HG03571 (cell line): ENCODE data around the gene POLR2L.
A peak's percentile ranks its signal among the peaks of the same experiment; 100 is the strongest.

Experiments used
- ATAC-seq: cut with Tn5 transposase; IDR thresholded peaks from one replicate; pipeline ENCODE4 v1.9.1; 2021; ENCODE audit not compliant: unreplicated experiment

POLR2L gene

DNA sequence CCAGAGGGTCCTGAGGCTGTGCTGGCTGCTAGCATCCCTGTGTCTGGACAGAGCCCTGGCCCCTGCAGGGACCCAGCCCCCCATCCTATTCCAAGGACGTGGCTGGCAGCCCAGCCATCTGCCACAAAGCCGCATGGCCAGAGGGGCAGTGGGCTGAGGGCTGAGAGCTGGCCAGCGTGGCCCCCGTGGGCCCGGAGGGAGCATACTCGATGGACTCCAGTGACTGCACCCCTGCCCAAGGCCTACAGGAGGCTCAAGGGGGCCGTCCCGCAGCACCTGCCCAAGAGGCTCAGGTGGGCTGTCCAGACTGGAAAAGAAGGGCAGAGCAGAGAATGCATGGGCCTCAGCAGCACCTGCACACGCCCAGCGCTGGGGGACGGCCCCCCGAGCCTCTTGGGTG lies 13.5 kb upstream of the POLR2L start:
- no peak for ATAC-seq

DNA sequence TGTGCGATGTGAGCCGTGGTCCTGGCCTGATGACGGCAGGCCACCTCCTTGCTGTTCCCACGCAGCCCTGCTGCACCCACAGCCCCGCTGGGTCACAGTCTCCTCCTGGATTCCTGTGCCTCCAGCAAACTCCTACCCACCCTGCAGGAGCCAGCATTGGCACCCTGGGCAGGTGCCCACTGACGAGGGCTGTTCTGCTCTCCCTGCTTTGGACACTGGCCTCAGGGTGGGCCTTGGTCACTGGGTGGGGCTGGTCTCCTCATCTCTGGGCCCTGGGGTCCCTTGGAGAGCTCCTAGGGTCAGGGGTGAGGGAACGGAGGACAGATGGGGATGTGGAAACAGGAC lies 13.0 kb upstream of the POLR2L start:
- no peak for ATAC-seq

DNA sequence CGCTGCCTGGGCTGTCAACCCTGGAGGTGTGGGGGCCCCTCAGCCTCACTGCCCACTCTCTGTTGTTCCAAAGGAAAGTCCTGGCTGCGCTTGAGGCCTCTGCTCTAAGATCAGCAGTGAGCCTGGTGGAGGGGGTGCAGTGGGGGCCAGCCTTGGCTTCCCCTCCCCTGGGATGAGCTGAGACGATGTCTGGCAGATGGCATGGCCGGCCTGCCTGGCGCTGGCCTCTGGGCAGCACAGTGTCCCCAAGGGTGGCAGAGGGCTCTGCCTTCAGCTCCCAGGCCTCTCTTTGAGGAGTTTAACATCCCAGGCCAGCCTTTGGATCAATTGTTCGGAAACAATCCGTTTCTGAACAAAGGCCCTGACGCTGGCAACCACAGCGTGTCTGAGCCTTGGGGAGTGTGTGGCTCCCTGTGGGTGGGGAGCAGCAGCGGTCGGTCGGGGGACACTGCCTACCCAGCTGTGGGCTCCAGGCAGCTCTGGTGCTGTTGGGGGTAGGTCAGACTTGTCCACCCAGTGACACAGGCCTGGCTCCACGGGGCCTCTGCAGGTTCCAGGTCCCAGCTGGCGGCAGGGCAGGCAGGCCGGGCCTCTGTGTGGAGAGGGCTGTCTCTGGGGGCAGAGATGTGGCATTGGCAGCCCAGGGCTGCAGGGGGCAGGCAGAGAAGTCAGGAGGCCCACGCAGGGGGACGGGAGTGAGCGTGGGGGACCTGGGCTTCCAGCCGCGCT lies 12.4 kb upstream of the POLR2L start:
- ATAC-seq, result no peak

DNA sequence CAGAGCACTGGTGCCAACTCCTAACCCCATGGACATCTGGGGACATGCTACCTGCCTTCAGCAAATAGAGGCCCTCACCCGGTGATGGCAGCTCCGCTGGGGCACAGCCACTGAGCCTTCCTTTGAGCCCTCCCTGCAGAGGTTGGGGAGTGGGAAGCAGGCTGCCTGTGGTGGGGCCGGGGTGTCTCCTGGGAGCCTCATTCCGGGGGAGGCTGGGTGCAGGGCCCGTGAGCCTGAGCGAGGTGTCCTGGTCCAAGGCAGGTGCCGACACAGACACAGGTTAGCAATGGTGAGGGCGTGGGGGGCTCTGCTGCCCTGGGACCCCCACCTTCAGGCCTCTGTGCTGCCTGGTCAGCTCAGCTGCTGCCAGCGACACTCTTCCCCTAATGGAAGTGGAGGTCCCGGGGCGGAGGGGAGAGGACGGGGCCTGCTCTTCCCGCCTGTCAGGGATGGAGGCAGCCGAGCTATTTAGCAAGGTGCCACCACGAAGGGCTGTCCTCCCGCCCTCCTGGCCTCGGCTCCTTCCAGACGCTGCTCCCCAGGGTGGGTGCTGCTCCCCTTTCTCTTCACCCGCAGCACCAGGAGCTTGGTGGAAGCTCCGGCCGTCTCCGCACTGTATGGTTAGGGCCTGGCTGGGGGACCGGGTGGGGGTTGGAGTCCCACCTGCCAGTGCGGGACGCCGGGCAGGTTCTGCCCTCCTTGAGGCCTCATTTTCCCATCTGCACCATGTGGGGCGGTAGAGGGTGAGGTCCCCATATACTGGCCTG lies 11.5 kb upstream of the POLR2L start:
- no peak for ATAC-seq

DNA sequence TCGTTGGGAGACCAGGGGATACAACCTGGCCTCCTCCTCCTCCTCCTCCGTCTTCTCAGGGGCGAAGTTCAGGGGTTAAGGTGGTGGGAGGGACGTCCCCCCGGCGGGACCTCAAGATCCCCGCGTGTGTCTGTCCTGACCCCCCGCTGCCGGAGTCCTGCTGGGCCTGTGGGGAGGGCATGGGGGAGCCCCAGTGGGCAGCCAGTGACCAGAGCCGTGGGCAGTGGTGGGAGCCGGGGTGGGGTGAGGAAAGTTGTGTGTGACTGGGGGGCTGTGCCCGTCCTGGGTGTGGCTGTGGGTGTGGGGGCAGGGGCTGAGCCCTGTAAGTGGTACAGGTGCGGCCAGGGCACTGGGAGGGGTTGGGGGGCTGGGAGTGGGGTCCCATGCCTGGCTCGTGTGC lies 10.4 kb upstream of the POLR2L start:
- no peak for ATAC-seq

DNA sequence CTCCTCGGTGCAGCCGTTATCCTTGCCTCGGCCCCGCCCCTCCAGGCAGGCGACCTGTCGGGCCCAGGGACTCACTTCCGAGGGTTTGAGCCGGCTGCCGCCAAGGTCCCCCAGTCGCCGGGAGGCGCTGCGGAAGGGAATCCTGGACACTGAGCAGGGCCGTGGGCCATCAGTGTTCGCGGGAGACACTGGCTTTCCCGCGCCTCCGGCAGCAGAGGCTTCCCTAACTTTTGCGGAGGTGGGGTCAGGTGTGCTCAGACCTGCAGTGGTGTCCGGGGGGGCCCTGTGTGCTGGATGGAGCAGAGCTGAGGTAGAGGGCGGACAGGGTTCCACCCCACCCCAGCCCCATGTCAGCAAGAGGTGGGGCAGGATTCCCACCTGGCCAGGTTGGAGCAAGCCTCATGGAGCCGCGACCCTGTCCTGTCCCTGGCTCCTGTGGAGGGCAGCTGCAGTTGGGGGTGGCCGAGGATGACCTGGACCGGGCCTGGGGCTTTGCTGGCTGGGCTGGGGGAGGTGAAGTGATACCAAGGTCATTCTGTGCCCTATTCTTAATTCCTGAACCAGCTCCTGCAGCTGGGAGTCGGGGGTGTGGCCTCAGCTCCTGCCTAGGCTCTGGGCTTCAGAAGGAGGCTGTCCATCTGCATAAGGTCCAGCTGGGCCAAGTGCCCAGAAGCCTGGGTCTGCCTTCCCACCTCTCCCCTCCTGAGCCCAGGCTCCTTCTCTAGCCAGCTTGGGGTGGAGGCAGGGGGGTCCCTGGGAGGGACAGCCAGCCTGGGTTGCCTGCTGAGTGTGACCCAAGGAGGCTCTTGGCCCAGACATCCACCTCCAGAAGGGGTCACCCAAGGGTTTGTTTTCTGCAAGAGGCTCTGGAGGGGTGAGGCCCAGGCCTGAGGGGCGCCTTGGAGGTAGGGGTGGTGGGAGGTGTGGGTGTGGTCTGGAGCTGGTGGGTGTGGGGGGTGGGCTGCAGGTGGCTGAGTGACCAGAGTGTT lies 8.7 kb upstream of the POLR2L start:
- ATAC-seq, result no peak

DNA sequence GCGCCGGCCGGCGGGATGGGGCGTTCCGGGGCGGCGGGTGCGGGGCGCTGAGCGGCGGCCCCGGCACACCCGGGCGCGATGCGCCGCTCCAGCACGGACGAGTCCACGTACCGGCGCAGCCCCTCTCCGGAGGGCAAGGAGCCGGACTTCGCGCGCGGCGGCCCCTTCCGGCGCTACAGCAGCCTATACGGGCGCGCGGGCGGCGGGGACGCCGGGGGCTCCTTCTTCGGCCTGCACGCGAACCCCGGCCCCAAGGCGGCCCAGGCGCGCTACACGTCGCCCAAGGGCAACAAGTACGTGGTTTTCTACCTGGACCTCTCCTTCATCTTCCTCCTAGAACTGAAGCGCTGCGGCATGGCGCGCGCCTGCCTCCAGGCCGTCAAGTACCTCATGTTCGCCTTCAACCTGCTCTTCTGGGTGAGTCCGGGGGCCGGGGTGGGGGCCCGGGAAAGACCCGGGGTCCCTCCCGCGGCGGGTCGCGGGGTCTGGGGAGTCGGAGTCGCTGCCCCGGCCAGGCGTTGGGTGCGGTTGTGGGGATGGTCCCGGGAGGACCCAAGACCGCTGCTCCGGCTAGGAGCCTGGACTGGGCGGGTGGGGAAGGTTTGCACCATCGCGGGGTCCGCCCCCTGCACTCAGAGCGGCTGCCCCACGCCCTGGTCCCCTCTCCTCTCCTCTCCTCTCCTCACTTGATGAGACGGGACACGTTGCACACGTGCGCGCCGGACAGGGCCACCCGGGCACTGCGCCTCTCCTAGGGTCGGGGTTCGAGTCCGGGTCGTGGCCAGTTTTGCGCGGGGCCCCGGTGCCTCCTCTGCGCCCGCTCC lies 7.8 kb upstream of the POLR2L start:
- no peak for ATAC-seq

DNA sequence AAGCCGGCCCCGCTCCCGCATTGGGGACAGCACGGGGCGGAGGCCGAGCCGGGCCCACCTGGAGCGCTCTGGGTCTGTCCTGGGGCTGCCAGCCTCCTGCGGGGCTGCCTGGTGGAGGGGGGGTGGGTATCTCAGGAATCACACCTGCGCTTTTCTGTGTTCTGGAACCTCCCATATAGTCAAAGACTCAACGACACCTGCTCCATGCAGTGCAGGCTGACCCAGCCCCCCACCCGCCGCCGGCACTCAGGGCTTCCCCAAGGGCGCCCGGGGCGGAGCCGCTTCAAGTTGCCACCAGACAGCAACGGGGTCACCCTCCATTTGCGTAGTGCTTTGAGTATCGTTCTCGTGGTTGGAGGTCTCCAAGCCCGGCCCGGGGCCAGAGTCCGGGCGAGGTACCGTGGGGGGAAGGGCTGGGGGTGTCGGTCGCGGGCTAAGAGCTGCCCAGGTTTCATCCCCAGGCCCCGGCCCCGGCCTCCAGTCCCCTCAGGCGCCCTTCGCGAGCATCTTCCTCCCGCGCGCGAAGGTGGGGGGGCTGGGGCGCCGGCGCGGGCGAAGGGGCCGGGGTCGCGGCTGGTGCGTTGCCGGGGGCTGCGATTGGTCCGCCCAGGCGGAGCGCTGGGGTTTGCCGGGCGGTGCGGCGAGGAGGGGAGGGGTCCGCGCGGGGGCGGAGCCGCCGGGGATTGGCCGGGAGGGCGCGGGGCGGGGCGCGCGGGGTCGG lies 6.9 kb upstream of the POLR2L start:
- no peak for ATAC-seq

DNA sequence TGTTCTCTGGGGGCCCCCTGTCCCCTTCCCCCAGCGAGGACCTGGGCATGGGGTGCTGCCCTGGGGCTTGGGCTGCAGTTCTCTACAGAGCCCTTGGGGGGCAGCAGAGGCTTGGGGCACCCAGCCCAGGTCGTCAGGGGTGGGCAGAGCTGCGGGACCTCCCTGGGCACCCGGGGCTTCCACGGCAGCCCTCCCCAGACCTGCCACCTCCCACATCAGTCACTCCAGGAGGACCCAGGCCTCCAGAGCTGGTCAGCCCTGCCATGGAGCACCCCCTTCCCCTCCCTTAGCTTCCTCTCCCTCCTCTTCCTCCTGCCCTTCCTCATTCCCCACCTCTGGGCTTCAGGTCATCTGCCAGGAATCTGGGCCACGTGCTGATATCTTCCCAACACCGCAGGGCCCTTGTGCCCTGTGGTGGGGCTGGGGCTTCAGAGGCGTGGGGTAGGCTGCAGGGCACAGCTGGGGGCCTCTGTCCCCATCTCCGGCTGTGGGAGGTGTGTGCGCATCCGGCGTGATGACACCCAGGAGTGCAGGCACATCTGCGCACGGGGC lies 6.1 kb upstream of the POLR2L start:
- ATAC-seq, result no peak

DNA sequence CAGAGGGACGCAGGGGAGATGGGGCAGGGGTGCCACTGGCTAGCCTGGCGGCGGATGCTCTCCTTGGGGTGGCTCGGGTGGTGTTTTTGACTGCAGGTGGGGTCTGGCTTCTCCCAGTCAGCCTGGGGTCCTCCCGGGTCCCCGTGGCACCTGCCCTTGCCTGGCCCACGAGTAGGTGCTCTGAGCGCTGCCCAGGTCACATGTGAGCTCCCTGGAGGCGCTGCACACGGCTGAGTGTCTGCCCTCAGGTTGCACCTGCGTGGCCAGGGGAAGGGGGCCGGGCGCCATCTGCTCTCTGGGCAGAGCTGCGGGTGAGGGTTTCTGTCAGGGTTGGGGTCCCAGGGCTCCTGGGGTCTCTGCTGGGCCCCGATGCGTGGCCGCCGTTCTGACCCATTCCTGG lies 5.5 kb upstream of the POLR2L start:
- ATAC-seq, result no peak

DNA sequence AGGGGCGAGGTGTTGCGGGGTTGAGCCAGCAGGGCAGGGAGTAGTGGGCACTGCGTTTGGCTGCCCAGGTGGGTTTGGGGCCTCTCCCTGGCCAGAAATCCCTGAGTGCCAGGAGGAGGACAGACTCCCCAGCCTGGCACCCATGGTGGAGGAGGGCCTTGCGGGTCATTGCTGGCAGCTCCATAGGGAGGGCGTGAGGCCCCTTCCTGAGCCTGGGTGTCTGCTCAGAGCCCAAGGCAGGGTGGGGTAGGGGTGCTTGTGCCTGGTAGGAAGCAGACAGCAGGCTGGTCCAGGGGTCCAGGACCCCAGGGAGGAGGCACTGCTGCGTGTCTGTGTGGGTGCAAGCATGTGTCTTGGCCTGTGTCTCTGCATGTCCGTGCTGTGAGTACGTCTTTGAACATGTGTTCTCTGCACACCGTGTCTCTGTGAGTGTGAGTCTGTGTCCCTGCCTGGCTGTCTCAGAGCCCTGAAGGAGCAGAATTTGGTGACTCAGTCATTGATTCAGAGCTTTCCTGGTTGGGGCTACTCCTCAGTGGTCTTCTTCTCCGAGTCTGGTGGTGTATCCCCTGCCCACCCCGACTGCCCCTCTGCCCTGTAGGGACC lies 4.3 kb upstream of the POLR2L start:
- no peak for ATAC-seq

DNA sequence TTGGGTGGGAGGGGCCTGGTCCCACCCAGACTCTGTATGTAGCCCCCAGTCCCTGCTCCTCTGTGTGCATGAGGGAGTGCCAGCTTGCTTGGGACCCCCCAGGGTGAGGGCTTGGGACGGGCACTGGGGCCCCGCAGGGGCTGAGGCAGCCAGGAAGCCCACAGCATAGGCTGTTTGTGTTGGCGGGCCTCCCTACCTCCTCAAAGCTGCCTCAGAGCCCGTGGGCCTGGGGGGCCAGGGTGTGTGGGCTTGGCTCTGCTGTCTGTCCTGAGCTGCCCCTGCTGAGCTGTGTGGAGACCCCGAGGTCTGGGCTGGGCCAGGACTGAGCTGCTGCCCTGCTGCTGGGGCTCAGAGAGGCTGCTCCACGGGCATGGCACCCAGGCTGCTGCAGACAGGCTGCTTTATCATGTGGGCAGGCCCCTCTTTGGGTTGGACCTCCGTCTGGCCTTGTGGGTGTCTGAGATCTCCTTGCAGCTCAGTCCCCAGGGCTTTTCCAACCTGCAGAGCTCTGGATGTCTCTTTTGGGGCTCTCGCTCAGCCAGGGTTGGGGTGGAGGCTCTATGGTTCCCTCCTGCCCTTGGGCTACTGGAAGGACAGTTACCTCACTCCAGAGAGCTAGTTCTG lies 3.7 kb upstream of the POLR2L start:
- ATAC-seq, result no peak

DNA sequence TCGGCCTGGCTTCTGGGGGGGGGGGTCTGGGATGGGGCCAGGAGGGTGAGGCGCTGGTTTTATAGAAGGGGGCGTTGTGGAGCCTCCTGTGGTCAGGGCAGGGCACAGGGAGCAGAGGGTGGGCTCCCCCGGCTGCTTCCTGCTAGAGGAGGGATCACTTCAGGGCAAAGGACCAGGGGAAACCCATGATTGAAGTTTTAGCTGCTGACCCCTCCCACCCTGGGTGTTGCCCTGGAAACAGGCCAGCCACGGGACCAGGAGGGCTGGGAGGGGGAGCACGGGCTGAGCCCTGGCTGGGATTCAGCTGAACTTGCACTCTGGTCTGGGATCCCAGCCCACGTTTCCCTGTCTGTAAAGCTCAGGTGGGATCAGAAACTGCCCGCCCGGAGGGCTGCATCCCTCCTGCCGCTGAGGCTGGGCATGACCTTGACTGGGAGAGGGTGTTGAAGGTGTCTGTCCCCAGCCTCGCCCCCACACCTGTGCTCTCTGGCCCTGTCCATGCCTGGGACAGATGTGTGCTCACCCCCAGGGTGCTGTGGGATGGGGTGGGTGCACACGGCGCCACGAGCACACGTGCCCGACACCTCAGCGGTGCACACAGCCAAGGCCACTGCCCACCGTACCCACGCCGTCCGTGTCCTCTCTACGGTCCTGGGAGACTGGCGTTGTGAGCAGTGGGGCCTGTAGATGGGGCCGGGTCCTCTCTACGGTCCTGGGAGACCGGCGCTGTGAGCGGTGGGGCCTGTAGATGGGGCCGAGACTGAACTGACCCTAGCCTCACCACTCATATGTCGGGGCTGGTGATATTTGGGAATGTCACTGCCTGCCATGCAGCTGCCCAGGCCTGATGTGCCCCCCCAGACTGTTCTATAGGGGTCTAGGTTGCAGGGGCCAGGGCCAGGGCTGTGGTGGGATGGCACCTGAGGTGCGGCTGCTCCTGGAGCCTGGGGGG lies 2.6 kb upstream of the POLR2L start:
- no peak for ATAC-seq

DNA sequence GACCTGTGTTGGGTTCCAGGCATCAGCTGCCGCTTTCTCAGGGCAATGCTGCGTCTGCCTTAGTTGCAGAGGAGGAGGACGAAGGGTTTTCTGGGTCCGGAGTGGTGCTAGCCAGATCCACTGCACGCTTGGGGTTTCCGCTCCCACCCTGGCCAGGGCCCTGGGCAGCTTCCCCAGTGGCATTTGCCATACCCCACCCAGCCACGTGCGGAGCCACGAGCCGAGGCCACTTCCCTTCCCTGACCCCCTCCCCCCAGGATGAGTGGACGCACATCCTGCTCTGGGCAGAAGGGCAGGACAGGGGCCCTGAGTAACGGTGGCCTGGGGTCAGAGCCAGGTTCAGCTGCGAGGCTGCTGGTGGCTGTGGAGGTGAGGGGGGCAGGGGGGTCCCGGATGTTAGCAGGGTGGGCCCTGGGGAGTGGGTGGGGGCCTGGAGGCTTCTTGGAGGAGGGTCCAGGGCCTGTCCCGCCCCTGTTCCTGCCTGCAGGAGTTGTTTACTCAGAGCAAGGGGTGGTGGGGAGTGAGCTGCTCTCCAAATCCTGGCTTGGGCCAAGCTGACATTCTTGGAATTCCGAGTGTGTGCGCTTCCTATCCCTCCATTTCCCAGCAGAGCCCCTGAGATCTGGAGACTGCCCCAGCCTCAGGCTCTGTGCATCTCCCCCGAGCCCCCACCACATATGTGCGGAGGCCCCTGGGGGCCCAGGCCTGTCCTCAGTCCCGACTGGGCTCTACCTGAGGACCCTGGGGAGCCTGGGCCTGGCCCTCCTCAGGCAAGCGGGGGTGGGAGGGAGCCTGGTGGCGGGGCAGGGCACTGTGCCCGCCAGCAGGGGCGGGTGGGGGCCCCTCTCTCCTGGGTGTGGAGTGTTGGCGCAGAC lies 1.7 kb upstream of the POLR2L start:
- ATAC-seq, result no peak

DNA sequence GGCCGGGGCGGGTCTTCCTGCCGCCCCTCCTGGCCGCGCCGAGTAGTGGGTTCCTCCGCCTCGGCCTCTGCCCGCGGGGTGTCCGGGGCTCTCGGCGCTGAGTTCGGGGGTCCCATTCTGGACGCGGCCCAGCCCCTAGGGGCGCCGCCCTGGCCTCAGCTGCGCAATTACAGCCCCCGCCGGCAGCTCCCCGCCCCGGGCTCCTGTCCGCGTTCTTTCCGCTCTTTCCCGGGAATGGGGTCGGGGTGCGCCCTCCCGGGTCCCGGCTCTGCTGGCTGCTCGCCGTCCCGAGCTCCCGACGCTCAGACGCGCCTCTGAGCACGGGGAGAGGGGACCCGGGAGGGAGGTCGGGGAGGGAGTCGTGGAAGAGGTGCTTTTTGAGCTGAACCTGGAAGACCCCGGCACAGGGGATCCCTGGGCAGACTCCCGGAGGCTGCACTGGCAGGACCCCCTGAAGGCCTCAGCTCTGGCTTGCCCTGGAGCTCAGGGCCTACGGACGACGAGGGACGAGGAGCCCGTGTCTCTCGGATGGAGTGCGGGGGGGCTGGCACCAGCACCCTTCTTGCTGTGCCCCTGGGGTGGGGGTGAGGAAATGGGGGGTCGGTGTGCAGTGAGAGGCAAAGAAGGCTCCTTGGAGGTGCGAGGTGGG lies 881 bp upstream of the POLR2L start:
- peak; percentile 3 for ATAC-seq

DNA sequence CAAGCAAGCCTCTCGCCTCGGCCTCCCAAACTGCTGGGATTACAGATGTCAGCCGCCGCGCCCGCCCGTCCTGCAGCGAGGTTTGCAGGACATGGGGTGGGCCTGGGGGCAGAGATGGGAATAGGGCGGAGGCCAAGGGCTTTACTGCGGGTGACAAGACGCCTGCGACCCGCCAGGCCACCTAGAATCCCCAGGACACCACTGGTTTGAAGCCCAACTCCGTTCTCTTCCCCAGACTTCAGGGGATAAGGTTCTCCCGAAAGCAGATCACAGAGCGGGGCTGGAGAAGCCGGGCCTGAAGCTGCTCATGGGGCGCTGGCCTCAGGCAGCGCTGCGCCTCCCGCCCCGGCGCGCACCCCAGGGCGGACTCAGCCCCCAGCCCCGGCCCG lies 354 bp downstream of the POLR2L start:
- peak; percentile 19 for ATAC-seq
